ENCODE data around the gene USB1.
"Not testable (repeated sequence)": the region's sequence is repeated elsewhere in the genome, so short reads cannot be mapped to it uniquely, and the experiment has no call there.

Gene USB1

DNA sequence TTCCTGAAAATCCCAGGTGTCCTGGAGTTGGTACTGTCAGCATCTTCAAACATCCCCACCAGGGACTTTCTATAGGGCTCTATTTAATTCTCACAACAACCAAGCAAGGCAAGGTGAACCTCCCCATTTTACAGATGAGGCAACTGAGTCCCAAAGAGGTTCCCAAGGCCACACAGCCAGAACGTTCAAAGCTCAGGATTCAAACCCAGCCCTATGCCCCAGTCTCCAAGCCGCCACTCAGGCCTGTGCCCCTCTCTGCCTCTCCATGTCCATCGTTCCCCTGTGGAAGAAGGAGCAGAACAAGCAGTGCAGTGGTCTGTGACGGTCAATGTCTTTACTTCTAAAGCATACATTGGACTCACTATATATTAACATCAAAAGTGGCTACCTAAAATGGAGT, 6.8 kb upstream of the USB1 start:
- FAIRE-seq (no peak), DNase-seq (ENCODE audit: low spot score) (no peak)

DNA sequence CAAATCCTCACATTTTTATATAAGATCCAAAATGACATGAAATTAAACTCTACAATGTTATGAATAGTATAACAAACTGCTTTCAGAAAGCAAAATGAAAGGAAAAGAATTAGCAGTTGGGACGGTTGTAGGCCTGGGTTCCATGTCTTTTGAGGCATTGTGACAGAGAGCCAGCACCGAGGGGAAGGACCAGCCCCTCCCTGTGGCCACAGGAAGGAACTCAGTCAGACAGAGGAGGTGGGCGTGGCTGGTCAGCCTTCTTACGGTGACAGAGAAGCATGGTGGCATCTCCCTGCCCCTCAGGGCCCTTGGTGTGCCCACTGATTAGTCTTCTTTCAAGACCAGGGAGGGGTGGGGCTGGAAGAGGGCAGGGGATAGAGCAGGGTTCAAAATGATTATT, 6.4 kb upstream of the USB1 start:
- peak; percentile 46 for DNase-seq (ENCODE audit: low spot score)
- no peak for FAIRE-seq

DNA sequence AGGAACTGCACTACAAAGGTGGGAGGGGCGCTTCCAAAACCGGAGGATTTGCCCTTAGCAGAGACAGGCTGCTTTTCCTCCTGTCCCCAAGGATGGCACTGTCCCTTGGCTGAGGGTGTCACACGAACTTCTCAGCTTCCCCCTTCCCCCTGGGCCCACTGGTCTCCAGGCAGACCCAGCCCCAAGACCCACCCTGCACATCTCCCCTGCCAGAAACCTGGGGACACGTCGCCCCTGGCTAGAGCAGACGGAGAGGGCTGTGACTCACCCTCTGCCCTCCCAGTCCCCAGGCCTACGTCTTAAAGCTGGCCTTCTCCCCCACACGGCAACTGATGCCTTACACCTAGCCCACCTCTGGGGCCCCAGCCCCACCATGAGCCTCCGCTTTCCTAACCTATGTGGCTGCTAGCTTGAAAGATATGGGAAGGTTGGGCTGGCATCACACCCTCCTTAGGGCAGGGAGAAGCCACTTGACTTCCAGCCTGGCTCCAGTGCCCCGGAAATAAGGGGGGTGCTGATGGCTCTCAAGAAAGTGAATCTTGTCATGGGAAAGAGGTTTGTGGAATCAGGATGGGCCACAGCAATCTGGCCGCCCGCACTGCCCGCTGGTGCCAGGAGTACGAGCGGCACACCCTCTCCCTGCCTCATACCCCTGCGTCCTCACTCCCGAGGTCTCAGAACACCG, 5.3 kb upstream of the USB1 start:
- FAIRE-seq, result no peak

DNA sequence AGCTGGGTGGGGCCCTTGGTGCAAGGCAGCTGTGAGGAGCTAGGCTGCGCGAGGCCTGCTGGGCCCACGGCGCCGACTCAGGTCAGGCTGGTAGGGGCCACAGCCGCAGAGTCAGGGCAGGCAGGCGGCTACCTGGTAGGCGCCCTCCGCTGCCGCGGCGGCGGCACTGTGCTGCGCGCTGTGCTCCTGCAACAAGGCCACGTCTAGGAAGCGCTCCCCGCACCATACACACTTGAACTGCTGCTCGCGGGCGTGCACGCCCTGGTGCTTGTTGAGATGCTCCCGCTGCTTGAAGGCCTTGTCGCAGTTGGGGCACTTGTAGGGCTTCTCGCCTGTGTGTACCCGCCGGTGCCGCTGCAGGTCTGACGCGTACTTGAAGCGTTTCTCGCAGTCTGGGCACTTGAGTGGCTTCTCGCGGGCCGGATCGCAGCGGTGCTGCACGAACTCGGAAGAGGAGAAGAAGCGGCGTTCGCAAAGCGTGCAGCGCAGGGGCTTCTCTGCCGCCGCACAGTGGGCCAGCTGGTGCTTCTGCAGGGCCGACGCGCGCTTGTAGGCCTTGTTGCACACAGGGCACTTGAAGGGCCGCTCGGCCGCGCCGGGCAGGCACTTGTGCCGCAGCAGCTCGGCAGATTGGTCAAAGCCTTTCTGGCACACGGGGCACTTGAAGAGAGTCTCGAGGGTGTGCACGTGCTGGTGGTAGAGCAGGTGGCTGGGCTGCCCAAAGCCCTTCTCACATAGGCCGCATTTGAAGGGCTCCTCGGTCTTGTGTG, 4.6 kb upstream of the USB1 start:
- DNase-seq (ENCODE audit: low spot score) (no peak), FAIRE-seq (no peak)

More for the DNA sequence above, 5.3 kb upstream of the USB1 start:
- DNase-seq (ENCODE audit: low spot score), result no peak

DNA sequence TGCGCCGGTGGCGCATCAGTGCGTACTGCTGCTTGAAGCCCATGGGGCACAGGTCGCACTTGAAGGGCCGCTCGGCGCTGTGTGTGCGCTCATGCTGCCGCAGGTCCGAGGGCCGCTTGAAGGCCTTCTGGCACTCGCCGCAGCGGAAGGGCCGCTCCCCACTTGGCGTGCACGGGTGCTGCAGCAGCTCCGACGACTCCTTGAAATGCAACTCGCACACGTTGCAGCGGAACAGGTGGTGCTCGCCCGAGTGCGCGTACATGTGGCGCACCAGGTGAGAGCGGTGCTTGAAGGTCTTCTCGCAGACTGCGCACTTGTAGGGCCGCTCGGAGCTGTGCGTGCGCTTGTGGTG, 4.1 kb upstream of the USB1 start:
- DNase-seq (ENCODE audit: low spot score) (no peak), FAIRE-seq (no peak)

DNA sequence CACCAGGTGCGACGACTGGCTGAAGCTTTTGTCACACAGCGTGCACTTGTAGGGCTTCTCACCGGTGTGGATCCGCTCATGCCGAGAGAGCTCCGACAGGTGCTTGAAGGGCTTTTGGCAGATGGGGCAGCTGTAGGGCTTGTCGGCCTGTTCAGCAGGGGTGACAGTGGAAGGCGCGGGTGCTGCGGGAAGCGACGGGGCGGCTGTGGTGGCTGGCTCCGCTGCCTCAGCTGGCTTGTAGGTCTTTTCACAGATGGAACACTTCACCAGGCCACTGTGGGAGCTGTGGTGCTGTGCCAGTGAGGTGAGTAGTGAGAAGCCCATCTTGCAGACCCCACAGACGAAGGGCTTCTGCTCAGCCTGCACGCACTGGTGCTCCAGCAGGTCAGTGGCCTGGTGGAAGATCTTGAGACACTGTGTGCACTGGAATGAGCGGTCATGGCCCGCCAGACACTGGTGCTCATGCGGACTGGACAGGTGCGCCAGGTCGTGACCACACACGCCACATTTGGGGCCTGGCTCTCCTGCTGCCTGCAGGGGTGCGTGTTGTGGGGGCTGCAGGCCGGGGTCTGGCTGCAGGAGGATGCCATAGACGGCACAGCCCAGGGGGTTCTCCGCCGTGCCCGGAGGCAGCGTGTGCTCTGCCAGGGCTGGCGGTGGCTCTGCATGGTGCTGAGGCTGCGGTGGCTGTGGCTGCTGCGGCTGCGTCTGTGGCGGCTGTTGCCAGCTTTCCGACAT, 3.5 kb upstream of the USB1 start:
- no peak for DNase-seq (ENCODE audit: low spot score)
- no peak for FAIRE-seq

DNA sequence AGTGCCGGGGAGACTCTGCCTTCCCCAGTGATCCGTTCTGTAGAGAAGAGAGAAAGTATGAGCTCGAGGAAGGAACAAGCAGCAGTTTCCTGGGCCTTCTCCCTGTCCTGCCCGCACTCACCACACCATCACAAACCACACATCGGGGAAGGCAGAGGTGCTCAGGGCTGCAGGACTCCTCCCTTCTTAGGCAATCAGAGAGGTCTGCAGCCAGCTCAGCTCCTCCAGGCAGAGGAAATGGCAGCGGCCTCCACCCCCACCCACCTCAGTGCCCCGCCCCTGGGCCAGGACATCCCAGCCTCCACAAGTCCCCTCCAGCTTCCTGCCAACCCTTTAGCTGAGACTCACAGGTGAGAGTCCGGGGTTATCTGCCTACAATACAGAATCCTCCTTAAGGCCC, 2.7 kb upstream of the USB1 start:
- DNase-seq (ENCODE audit: low spot score) (no peak), FAIRE-seq (no peak)

DNA sequence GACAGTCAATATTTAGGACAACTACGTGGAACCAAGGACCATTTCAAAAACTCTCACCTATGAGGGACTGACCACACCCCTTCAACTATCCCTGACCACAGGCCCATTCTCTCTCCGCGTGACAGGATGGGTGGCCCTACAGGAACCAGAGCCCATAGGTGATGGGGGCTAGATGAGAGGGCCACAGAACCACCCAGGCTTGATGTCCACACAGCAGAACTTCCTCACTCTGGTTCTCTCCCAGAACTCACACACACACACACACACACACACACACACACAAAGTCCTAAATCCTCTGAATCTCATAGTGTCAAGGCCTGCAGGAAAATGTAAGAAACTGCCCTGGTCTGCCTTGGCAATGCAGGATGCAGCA, 2.2 kb upstream of the USB1 start:
- DNase-seq (ENCODE audit: low spot score) (no peak), FAIRE-seq (no peak)

DNA sequence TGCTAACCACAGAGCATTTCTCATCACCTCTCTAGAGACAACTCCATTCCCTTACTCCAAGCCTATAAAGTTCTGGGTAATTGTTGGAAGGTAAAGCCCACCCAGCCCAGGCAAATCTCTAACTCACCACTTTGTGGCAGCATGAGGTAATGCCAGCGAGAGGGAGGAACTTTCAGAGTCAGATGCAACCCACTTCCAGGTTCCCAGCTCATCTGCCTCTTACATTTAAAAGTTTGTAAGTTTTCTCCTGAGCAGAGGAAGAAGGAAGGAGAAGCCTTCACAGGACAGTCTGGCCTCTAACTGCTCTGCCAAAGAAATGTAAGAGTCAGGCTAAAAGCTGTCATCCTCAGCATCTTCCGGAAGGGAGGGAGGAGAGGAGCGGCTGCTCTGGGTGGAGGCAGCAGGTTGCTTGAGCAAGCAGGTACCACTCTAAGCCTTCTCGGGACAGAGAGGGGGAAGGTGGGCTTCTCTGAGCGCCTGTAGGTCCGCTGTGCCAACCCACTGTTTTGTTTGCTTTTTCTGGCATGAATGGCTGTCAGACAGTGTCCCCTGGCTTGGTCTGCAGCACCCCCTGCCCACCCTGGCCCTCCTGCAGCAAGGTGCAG, 1.7 kb upstream of the USB1 start:
- FAIRE-seq (no peak), DNase-seq (ENCODE audit: low spot score) (no peak)

DNA sequence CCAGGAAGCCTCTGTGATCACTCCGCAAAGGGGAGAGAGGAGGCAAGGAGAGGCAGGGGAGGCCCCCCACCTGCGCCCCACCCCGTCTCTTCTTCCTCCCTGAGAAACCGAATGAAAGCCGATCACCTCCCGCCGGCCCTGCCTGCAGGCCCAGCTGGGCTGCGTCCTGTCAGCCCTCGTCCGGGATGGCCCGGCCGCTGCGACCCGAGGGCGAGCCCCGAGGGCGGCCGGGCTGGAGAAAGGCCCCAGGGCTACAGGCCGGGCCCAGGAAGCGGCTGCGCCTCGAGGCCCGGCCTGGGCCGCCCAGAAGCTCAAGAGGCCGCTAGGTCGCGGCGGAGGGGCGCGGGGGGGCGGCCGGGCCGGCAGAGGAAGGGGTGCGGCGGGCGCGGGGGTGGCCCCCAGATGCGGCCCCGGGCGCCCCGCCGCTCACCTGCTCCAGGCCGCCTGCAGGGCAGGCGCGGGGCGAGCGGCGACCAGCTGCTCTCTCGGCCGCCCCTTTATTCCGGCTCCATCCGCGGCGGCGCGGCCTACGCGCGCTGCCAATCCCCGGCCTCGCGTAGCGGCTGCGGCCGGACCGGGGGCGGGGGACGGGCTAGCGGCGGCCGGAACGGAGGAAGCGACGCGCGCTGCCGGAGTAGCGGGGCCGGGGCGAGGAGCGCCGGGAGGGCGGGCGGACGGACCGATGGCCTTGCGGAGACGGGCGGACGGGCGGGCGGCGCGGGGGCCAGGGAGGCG, 1.1 kb upstream of the USB1 start, which contains the start of gene ZNF319:
TSS of gene ZNF319 (minus strand) at position 702 of the 735 bp plus-strand sequence. CDS start 2,407 bp downstream, outside the sequence.
- FAIRE-seq (no peak), DNase-seq (ENCODE audit: low spot score) (peak; percentile 42)

DNA sequence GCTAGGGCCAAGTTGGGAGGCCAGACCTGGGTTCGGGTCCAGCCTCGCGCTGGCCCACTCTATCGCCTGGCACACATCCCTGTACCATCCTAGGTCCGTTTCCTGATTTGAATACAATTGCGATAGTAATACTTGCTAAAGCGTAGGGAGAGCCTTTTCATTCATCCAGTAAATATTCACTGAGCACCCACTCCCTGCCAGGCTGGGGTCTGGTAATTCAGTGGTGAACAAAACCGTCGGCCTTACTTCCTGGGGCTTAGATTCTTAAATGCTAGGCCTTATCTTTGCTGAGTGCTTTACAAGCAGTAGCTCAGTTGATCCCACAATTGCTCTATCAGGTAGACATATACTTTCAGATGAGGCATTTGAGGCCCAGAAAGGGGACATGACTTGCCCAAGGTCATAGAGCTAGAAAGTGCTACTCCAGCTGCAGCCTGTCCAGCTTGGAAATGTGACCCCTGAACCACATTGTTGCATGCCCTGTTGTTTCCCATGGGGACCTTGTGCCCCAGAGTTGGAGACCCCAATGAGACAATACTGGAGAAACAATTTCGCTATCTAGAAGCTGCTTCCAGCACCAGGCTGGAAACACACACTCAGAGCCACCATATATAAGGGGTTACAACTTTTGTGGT, 691 bp downstream of the USB1 start:
- no peak for DNase-seq (ENCODE audit: low spot score)
- FAIRE-seq, result no peak

DNA sequence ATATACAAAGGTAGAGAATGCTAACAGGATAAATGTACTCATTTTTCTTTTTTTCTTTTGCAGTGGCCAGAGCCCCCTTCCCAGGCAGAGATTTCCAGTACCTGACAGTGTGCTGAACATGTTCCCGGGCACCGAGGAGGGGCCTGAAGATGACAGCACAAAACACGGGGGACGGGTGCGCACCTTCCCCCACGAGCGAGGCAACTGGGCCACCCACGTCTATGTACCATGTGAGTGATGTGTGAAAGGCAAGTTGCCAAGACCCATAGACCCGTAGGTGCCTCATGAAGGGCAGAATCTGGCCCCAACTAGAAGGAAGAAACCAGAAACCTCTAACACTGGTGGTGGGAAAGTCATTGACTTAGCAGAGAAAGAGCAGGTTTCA, 1.2 kb downstream of the USB1 start:
- DNase-seq (ENCODE audit: low spot score), result no peak

DNA sequence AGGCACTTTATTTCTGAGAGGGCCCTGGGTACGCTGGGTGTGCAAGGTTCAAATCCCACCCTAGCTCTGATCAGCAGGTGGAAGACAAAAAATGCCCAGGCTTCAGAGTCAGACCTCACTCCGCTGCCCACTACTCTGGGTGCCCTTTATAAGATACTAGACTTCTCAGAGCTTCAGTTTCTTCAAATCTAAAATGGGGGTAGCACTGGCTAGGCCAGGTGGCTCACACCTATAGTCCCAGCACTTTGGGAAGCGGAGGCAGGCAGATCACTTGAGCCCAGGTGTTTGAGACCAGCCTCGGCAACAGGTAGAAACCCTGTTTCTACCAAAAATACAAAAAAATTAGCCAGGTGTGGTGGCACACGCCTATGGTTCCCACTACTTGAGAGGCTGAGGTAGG, 1.7 kb downstream of the USB1 start:
- no peak for FAIRE-seq
- no peak for DNase-seq (ENCODE audit: low spot score)

More for the DNA sequence above, 1.2 kb downstream of the USB1 start:
- FAIRE-seq, result no peak

DNA sequence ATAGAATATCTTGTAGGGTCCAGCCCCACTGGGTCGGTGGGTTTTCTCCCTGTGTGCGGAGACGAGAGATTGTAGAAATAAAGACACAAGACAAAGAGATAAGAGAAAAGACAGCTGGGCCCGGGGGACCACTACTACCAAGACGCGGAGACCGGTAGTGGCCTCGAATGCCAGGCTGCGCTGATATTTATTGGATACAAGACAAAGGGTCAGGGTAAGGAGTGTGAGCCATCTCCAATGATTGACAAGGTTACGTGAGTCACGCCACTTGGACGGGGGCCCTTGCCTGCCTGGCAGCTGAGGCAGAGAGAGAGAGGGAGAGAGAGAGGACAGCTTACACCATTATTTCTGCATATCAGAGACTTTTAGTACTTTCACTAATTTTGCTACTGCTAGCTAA, 3.5 kb downstream of the USB1 start:
- FAIRE-seq; DNase-seq (ENCODE audit: low spot score): not testable (repeated sequence)

DNA sequence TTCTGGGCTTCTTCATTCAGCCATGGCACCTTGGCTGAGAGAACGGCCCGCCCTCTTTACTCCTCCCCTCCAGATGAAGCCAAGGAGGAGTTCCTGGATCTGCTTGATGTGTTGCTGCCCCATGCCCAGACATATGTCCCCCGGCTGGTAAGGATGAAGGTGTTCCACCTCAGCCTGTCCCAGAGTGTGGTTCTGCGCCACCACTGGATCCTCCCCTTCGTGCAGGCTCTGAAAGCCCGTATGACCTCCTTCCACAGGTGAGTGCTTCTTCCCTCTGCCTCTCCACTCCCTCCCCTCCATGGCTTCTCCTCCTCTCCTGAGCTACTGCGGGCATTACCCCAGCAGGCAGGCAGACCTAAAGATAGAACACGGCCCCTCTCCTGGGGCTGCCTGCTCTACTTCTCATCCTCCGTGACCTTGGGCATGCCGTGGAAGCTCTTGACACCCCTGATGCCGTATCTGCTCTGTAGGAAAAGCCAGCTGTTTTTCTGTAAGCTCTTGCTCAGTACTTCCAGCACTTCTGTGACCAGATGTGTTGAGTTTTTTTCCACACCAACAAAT, 8.7 kb downstream of the USB1 start:
- FAIRE-seq, result no peak
- no peak for DNase-seq (ENCODE audit: low spot score)

DNA sequence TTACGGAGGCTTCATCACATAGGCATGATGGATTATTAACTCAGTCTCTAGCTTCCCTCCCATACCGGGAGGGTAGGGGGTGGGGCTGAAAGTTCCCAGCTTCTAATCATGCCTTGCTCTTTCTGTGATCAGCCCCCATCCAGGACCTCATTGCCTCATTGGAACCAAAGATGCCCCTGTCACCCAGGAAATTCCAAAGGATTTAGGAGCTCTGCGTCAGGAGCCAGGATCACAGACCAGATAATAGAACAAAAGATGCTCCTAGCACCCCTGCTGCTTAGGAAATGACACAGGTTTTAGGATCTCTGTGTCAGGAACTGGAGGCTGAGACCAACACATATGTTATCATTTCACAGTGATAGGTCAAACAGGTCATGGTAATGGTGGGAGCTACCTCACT, 9.7 kb downstream of the USB1 start:
- no peak for FAIRE-seq
- no peak for DNase-seq (ENCODE audit: low spot score)

DNA sequence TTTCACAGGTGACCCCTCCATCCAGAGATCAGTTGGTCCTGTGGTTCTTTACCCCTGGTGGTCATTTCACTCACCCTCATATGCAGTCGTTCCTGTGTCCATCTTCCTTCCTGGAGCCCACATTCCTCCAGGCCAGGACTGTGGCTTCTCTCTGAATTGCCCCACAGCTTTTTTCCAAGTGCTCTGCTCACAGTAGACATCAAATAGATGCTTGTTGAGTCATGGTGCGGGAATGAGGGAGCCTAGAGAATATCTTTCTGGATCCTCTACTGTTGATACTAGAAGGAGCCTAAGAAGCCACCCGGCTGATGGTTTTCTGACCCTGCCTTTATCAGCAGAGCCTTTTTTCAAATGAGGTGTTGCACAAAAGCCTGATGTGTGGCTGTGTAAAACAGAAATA, 10.4 kb downstream of the USB1 start:
- no peak for DNase-seq (ENCODE audit: low spot score)
- FAIRE-seq, result no peak

DNA sequence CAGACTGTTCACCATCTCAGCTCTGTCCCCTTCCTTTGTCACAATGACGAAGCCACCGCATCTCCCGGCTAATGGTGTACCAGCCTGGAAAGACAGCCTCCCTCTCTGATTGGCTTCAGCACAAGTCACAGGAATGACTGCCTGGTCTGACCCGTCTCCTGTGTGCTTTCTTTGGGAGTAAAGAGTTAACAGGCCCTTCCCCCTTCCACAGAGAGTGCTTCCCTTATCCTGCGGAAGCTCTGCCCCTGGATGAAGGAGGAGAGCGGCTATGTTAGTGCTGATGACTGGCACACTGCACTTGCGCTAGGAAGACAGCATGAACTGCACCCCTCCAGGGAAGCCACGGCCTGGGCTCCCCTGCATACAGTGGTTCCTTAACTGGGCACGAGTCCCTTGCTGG, 11.3 kb downstream of the USB1 start:
- DNase-seq (ENCODE audit: low spot score) (no peak), FAIRE-seq (no peak)

DNA sequence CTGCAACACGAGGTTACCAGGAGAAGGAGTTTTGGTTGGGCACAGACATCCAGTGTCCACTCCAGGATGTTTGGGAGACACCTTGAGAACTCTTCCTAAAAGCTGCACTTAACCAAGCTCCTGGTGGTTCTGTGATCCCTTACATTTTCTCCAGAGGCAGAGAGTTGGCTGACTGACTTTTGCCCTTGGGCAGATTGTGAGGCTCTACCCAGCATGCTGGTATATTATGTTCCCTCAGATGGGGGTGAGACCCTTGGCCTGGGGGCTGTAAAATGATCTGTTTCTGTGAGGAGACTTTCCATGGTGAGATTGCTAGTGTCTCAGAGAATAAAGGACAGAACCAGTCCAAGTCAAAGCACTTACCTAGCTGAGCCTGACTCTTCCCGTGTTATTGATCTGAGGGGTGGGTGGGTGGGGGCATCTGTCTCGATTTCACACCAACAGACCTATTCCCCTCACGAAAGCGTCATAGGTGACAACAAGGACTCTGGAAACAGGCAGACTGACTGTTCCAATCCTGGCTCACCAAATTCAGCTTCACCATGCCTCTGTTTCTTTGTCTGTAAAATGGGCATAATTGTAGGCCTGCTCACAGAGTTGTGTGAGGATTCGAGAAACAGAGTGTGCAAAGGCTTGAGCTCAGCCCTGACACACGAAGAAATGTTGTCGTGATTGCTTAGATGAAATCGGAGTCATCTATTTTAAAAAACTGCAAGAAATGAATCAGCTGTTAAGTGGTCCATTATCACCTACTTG, 12.2 kb downstream of the USB1 start:
- DNase-seq (ENCODE audit: low spot score) (no peak), FAIRE-seq (no peak)

Measured in urothelium cell line (cell line).